ENCODE results near the gene CTNND1. TPM values are rescaled to one million over a fixed set of nuclear protein-coding genes. Genes with fewer than 3 reads are reported as not detected.
A peak's percentile ranks its signal among the peaks of the same experiment; 100 is the strongest.

Gene CTNND1
- total and polyA plus RNA-seq, 10 of the 15 experiments (the other 5 are each of a cell fraction or from before 2014, with no cell fraction given) = 4.7 to 70.0 (median 30.0) TPM

DNA sequence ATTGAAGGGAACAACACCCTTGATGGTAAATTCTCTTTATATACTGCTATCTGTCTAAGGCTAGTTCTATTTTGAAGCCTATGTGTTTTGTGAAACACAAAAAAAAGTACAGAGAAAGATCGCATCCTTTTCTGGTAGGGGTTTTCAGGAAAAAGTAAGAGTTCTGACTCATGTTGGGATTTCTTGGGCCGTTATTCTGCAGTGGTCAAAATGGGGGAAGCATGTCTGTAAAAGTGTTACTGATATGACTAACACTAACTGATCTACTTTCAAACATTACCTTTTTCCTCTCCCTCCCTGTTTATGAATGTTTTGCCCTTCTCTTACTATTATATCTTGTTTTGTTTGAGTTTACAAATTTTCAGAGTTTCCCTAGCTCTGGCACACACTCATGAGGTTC, 53.9 kb downstream of the CTNND1 start (continued):
- TF ChIP-seq, protein P1, sequence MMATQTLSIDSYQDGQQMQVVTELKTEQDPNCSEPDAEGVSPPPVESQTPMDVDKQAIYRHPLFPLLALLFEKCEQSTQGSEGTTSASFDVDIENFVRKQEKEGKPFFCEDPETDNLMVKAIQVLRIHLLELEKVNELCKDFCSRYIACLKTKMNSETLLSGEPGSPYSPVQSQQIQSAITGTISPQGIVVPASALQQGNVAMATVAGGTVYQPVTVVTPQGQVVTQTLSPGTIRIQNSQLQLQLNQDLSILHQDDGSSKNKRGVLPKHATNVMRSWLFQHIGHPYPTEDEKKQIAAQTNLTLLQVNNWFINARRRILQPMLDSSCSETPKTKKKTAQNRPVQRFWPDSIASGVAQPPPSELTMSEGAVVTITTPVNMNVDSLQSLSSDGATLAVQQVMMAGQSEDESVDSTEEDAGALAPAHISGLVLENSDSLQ (IDR thresholded peaks at IDR 0.05) = no peak
- TF ChIP-seq CBX5 (IDR thresholded peaks at IDR 0.05; ENCODE audit: low read depth) = 0 out of 2 replicates have a peak, but pooled peaks have one; percentile 23
- peak; percentile 97 for TF ChIP-seq NFIC (IDR thresholded peaks at IDR 0.05; ENCODE audit: low read depth, low read length)
- TF ChIP-seq, protein P2, sequence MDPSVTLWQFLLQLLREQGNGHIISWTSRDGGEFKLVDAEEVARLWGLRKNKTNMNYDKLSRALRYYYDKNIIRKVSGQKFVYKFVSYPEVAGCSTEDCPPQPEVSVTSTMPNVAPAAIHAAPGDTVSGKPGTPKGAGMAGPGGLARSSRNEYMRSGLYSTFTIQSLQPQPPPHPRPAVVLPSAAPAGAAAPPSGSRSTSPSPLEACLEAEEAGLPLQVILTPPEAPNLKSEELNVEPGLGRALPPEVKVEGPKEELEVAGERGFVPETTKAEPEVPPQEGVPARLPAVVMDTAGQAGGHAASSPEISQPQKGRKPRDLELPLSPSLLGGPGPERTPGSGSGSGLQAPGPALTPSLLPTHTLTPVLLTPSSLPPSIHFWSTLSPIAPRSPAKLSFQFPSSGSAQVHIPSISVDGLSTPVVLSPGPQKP (IDR thresholded peaks at IDR 0.05; ENCODE audit: low read depth, low read length) = no peak
- TF ChIP-seq SMC3 (IDR thresholded peaks at IDR 0.05; ENCODE audit: borderline replicate concordance, low read length) = no peak; the same call in 1 of the 2 replicates
- no peak for TF ChIP-seq JUND (IDR thresholded peaks at IDR 0.05; ENCODE audit: low read depth, low read length)
- TF ChIP-seq ZNF274 (IDR thresholded peaks at IDR 0.05; ENCODE audit: insufficient read depth, insufficient read length) = no peak
- TF ChIP-seq SPI1 (IDR thresholded peaks at IDR 0.05; ENCODE audit: borderline replicate concordance, insufficient read depth, low read depth, low read length) = no peak
- TF ChIP-seq, protein P3, sequence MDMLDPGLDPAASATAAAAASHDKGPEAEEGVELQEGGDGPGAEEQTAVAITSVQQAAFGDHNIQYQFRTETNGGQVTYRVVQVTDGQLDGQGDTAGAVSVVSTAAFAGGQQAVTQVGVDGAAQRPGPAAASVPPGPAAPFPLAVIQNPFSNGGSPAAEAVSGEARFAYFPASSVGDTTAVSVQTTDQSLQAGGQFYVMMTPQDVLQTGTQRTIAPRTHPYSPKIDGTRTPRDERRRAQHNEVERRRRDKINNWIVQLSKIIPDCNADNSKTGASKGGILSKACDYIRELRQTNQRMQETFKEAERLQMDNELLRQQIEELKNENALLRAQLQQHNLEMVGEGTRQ (IDR thresholded peaks at IDR 0.05; ENCODE audit: borderline replicate concordance, low read depth, low read length) = no peak
- no peak for TF ChIP-seq ZNF217 (IDR thresholded peaks at IDR 0.05)
- TF ChIP-seq TAF1 (IDR thresholded peaks at IDR 0.05; ENCODE audit: borderline replicate concordance, low read depth, low read length) = no peak
- TF ChIP-seq, protein P4, sequence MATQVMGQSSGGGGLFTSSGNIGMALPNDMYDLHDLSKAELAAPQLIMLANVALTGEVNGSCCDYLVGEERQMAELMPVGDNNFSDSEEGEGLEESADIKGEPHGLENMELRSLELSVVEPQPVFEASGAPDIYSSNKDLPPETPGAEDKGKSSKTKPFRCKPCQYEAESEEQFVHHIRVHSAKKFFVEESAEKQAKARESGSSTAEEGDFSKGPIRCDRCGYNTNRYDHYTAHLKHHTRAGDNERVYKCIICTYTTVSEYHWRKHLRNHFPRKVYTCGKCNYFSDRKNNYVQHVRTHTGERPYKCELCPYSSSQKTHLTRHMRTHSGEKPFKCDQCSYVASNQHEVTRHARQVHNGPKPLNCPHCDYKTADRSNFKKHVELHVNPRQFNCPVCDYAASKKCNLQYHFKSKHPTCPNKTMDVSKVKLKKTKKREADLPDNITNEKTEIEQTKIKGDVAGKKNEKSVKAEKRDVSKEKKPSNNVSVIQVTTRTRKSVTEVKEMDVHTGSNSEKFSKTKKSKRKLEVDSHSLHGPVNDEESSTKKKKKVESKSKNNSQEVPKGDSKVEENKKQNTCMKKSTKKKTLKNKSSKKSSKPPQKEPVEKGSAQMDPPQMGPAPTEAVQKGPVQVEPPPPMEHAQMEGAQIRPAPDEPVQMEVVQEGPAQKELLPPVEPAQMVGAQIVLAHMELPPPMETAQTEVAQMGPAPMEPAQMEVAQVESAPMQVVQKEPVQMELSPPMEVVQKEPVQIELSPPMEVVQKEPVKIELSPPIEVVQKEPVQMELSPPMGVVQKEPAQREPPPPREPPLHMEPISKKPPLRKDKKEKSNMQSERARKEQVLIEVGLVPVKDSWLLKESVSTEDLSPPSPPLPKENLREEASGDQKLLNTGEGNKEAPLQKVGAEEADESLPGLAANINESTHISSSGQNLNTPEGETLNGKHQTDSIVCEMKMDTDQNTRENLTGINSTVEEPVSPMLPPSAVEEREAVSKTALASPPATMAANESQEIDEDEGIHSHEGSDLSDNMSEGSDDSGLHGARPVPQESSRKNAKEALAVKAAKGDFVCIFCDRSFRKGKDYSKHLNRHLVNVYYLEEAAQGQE (IDR thresholded peaks at IDR 0.05; ENCODE audit: low read depth, low read length) = no peak
- TF ChIP-seq, protein P5, sequence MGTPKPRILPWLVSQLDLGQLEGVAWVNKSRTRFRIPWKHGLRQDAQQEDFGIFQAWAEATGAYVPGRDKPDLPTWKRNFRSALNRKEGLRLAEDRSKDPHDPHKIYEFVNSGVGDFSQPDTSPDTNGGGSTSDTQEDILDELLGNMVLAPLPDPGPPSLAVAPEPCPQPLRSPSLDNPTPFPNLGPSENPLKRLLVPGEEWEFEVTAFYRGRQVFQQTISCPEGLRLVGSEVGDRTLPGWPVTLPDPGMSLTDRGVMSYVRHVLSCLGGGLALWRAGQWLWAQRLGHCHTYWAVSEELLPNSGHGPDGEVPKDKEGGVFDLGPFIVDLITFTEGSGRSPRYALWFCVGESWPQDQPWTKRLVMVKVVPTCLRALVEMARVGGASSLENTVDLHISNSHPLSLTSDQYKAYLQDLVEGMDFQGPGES (IDR thresholded peaks at IDR 0.05) = no peak
- no peak for TF ChIP-seq TCF3 (IDR thresholded peaks at IDR 0.05; ENCODE audit: borderline replicate concordance, insufficient read depth, low read depth, low read length)
- no peak for TF ChIP-seq KAT2A (conservative IDR thresholded peaks at IDR 0.05; ENCODE audit: control insufficient read depth, low read depth, low read length)
- TF ChIP-seq ZNF207 (IDR thresholded peaks at IDR 0.05; ENCODE audit: borderline replicate concordance) = no peak
- TF ChIP-seq ZZZ3 (IDR thresholded peaks at IDR 0.05; ENCODE audit: control insufficient read depth, insufficient read length, low read depth) = no peak
- TF ChIP-seq ETV6 (conservative IDR thresholded peaks at IDR 0.05 in 1 of 2, IDR thresholded peaks at IDR 0.05 in 1 of 2; ENCODE audit: borderline replicate concordance in 1 of 2, low read depth in 1 of 2) = peak in 1 of 2 experiments; percentile 83; a peak in 1 of 4 replicates
- TF ChIP-seq CREM (IDR thresholded peaks at IDR 0.05; ENCODE audit: low read depth) = peak; percentile 53; the same call in 1 of the 2 replicates
- TF ChIP-seq KLF5 (IDR thresholded peaks at IDR 0.05; ENCODE audit: partially characterized antibody) = no peak
- no peak for TF ChIP-seq MYB (IDR thresholded peaks at IDR 0.05; ENCODE audit: borderline replicate concordance, low read depth, low read length)
- peak; percentile 8 for TF ChIP-seq SP1 (IDR thresholded peaks at IDR 0.05; ENCODE audit: low read depth, low read length)
- no peak for TF ChIP-seq NRF1 (conservative IDR thresholded peaks at IDR 0.05; ENCODE audit: low read depth, low read length)

Data from GM12878 (cell line).